NCI-H748 (cell line): Measurements from ENCODE around the gene DOLPP1.

Experiments used
- DNase-seq: peaks from one replicate; lab custom pipeline; 2025; ENCODE audit not compliant: unreplicated experiment; lab: John Stamatoyannopoulos, UW

The DOLPP1 gene

DNA sequence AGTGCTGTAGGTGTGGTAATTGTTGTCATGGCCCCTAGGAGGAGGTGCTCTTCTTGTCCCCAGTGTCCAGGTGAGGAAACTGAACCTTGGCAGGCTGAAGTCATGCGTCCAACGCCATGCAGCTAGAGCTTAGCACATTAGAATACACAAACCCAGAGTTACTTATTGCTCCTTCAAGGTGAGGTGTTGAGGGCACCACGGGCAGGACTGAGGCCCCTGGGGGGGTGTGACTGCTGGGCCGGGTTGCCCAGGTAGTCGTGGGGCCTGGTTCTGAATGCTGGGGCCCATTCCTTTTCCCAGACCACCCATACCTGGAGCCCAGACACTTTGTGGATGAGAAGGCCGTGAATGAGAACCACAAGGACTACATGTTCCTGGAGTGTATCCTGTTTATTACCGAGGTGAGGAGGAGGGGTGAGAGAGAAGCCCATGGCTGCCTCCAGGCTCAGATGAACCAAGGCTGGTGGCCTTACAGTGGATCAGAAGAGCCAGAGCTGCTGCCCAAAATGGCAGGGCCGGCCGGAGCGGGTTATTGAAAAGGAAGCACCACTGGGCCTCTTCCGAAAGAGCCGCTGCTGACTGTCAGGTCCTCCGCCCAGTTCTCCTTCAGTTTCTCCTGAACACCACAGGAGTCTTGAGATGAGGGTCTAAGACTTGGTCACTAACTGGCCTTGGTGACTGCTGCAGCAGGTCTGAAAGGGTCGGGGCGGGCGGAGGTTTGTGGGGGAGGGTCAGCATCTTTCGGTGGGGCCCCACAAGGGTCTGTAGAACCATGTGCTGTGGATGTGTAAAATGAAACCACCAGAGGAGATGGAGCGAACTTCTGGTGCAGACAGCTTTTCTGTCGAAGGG is 56.6 kb downstream of the DOLPP1 start:
- no peak for DNase-seq

- no peak for DNase-seq
Observed at GRCh38 chr9:129138144-129138462, 57.2 kb downstream of the DOLPP1 start.

- DNase-seq = no peak
Observed at GRCh38 chr9:129138476-129139232, 57.7 kb downstream of the DOLPP1 start.

GRCh38 chr9:129139233-129139992 is 58.5 kb downstream of the DOLPP1 start:
- DNase-seq = peak; percentile 68

DNA sequence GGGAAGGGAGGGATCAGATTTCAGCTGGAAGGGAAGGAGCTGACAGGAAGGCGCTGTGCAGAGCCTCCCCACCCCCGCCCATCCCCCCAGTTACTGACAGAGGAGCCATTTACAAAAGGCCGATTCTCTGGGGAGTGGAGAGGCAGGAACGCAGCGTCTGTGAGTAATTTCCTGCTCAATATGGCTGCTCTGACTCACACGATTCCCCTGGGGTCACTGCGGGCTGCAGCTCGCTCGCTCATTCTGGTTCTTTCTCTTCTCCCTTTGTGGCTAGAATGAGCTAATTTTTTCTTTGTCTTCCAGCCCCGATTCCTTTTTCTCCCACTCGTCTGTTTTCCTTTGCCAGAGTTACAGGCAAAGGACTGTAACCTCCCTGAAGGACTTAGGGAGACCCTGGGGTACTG is 59.1 kb downstream of the DOLPP1 start:
- peak; percentile 52 for DNase-seq
